ENCODE measurements around the gene NAT16. TPM values are rescaled to one million over a fixed set of nuclear protein-coding genes. Genes with fewer than 3 reads are reported as not detected.

NAT16 gene
- total and polyA plus RNA-seq, 10 of the 15 experiments (the other 5 are each of a cell fraction or from before 2014, with no cell fraction given), result not detected

DNA sequence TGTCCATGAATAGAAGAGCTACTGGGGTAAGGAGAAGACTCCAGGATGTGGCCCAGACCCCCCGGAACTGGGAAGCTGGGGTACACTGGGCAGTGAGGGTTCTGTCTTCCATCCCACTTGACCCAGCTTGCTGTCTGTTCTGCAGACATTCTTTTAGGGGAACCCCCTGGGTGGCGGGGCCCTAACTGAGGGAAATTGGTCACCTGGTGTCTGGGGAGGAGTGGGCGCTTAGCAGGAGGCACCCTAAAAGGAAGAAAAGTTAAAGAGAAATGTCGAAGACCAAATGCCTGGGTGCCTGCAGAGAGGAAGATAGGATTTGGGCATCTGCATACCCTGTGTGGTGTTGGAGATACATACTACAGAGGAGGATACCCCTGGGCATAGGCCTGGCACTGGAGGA, 24.8 kb downstream of the NAT16 start:
- CTCF ChIA-PET, result interaction anchor here (0.6 to 7.8 kb wide), 6 partner anchors 10 to 29 kb away, joined by 3 to 112 read pairs (median 3); partner anchors contain the start of genes SERPINE1 and VGF
- Histone ChIP-seq H3K27ac (ENCODE audit: control insufficient read depth, insufficient read depth) (peak overlapping the region; percentile 65), H3K9me3 (replicated peaks; ENCODE audit: control insufficient read depth, insufficient read depth, low read length) (no peaks in the 10 kb centered on the region), H3K79me2 (ENCODE audit: control insufficient read depth, insufficient read depth, low read length) (peaks cover 9% of the 10 kb centered on the region), H3K9ac (ENCODE audit: control insufficient read depth, insufficient read depth, low read length) (peak overlapping the region; percentile 82), H4K20me1 (ENCODE audit: control insufficient read depth, insufficient read depth) (no peaks in the 10 kb centered on the region), H3K36me3 (ENCODE audit: control insufficient read depth in 2 of 2, insufficient read depth in 2 of 2, low read length in 1 of 2) (peaks cover 5 to 6% of the 10 kb centered on the region in 2 experiments; a peak in 3 of 4 replicates), H3K4me3 (peak overlapping the region; percentile 85), H3K4me1 (ENCODE audit: control insufficient read depth, insufficient read depth, low read length) (peaks cover 3% of the 10 kb centered on the region; the same call in 1 of the 2 replicates), H3K4me2 (ENCODE audit: control insufficient read depth, insufficient read depth) (peak overlapping the region; percentile 79), H3K27me3 (replicated peaks in 1 of 2; ENCODE audit: control insufficient read depth in 2 of 2, insufficient read depth in 2 of 2, low read length in 1 of 2) (no peaks in the 10 kb centered on the region), H2AFZ (ENCODE audit: control insufficient read depth, low read depth, low read length) (no peak overlapping the region)
- ATAC-seq (peak; percentile 46), DNase-seq (ENCODE audit: low read depth, low spot score) (no peak), FAIRE-seq (peak; percentile 44)
- TF ChIP-seq YY1 (IDR thresholded peaks at IDR 0.05; ENCODE audit: low read depth, low read length), result no peak
- no peak for TF ChIP-seq KLF5 (IDR thresholded peaks at IDR 0.05; ENCODE audit: partially characterized antibody)
- TF ChIP-seq IKZF2 (IDR thresholded peaks at IDR 0.05), result no peak
- POLR2A ChIA-PET, result interaction anchor here (0.5 to 2.0 kb wide), 4 partner anchors 13 to 290 kb away, joined by 3 to 5 read pairs (median 4); no protein-coding TSS in a partner anchor
- RAD21 ChIA-PET (ENCODE audit: unreplicated experiment), result interaction anchor here (0.6 to 3.8 kb wide), 6 partner anchors 12 to 460 kb away, joined by 3 to 18 read pairs (median 4); no protein-coding TSS in a partner anchor
- in situ Hi-C loops (cut with MboI), result no loop called here
- BruUV-seq (replicated peaks), result no TSS peak
- intact Hi-C loops (cut with micrococcal nuclease; ENCODE audit: unreplicated experiment), result no loop called here
- SMC1A ChIA-PET (ENCODE audit: uncharacterized antibody, unreplicated experiment), result interaction anchor here (1.0 kb wide), 1 partner anchor 11 kb away, joined by 3 read pairs; no protein-coding TSS in a partner anchor
- 0% methylated on average over 4 of the region's 4 CpGs for WGBS (ENCODE audit: insufficient coverage, insufficient replicate concordance, low lambda C conversion rate, missing lambda C conversion rate)

DNA sequence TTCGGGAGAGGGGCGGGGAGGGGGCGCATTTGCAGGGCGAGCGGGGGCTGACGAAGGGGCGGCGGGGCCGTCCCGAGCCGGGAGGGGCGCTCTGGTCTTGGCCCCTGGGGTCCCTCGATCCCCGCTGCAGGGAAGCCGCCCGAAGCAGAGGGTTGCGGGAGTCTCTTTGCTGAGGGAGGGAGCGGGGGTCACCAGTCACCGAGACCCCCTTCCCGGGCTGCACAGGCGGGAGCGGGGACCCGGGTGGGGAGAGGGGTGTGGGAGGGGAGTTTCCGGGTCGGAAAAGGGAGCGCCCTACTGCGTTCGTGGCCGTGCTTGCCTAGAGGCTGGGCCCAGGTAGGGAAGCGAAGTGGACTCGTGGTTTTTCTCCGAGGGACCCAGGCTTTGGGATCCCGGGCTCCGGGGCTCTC, 25.4 kb downstream of the NAT16 start:
- Histone ChIP-seq H3K27ac (ENCODE audit: control insufficient read depth, insufficient read depth) (peak overlapping the region; percentile 65), H3K36me3 (ENCODE audit: control insufficient read depth in 2 of 2, insufficient read depth in 2 of 2, low read length in 1 of 2) (peaks cover 4 to 5% of the 10 kb centered on the region in 2 experiments; a peak in 3 of 4 replicates), H3K27me3 (replicated peaks in 1 of 2; ENCODE audit: control insufficient read depth in 2 of 2, insufficient read depth in 2 of 2, low read length in 1 of 2) (no peaks in the 10 kb centered on the region), H3K4me3 (peak overlapping the region; percentile 85), H2AFZ (ENCODE audit: control insufficient read depth, low read depth, low read length) (peak overlapping the region; percentile 53), H3K9ac (ENCODE audit: control insufficient read depth, insufficient read depth, low read length) (peak overlapping the region; percentile 82), H3K9me3 (replicated peaks; ENCODE audit: control insufficient read depth, insufficient read depth, low read length) (no peaks in the 10 kb centered on the region), H3K79me2 (ENCODE audit: control insufficient read depth, insufficient read depth, low read length) (peaks cover 9% of the 10 kb centered on the region), H3K4me1 (ENCODE audit: control insufficient read depth, insufficient read depth, low read length) (peaks cover 3% of the 10 kb centered on the region; the same call in 1 of the 2 replicates), H4K20me1 (ENCODE audit: control insufficient read depth, insufficient read depth) (no peaks in the 10 kb centered on the region), H3K4me2 (ENCODE audit: control insufficient read depth, insufficient read depth) (peak overlapping the region; percentile 79)
- in situ Hi-C loops (cut with MboI) (no loop called here), intact Hi-C loops (cut with micrococcal nuclease; ENCODE audit: unreplicated experiment) (no loop called here)
- DNase-seq (ENCODE audit: low read depth, low spot score), result no peak
- SMC1A ChIA-PET (ENCODE audit: uncharacterized antibody, unreplicated experiment), result interaction anchor here (1.0 kb wide), 1 partner anchor 11 kb away, joined by 3 read pairs; no protein-coding TSS in a partner anchor
- no TSS peak for BruUV-seq (replicated peaks)
- WGBS (ENCODE audit: insufficient coverage, insufficient replicate concordance, low lambda C conversion rate, missing lambda C conversion rate), result 2% methylated on average over 22 of the region's 34 CpGs
- POLR2A ChIA-PET, result interaction anchor here (0.5 to 2.0 kb wide), 5 partner anchors 11 to 290 kb away, joined by 3 to 8 read pairs (median 4); no protein-coding TSS in a partner anchor
- ATAC-seq, result peak; percentile 66
- CTCF ChIA-PET, result interaction anchor here (1.1 to 7.8 kb wide), 4 partner anchors 11 to 37 kb away, joined by 3 to 112 read pairs (median 8); partner anchors contain the start of gene VGF
- no peak for FAIRE-seq
- RAD21 ChIA-PET (ENCODE audit: unreplicated experiment), result interaction anchor here (0.6 to 3.8 kb wide), 4 partner anchors 11 to 460 kb away, joined by 3 to 18 read pairs (median 4); no protein-coding TSS in a partner anchor
- no peak for TF ChIP-seq RB1 (IDR thresholded peaks at IDR 0.05; ENCODE audit: borderline replicate concordance)
- TF ChIP-seq, protein P1, sequence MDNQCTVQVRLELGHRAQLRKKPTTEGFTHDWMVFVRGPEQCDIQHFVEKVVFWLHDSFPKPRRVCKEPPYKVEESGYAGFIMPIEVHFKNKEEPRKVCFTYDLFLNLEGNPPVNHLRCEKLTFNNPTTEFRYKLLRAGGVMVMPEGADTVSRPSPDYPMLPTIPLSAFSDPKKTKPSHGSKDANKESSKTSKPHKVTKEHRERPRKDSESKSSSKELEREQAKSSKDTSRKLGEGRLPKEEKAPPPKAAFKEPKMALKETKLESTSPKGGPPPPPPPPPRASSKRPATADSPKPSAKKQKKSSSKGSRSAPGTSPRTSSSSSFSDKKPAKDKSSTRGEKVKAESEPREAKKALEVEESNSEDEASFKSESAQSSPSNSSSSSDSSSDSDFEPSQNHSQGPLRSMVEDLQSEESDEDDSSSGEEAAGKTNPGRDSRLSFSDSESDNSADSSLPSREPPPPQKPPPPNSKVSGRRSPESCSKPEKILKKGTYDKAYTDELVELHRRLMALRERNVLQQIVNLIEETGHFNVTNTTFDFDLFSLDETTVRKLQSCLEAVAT (IDR thresholded peaks at IDR 0.05), result 0 out of 2 replicates have a peak, but pooled peaks have one; percentile 33
- no peak for TF ChIP-seq RFX5 (IDR thresholded peaks at IDR 0.05; ENCODE audit: low read depth, low read length)
- TF ChIP-seq EGR1 (IDR thresholded peaks at IDR 0.05; ENCODE audit: borderline replicate concordance in 1 of 2, low read depth in 2 of 2, low read length in 2 of 2), result peak in 1 of 2 experiments; percentile 22; a peak in 1 of 3 replicates

Data from GM12878 (cell line).